ENCODE data around the gene ZNF883.

The ZNF883 gene

GRCh38 chr9:112925058-112925641 lies 86.8 kb downstream of the ZNF883 start:
- H3K9me3 Mint-ChIP-seq: no peaks in the 10 kb centered on the region
- H3K4me3 Mint-ChIP-seq: no peak overlapping the region
- peaks cover 60% of the 10 kb centered on the region for H3K27me3 Mint-ChIP-seq (ENCODE audit: low read depth, poor library complexity)
- peak; percentile 51 for TF ChIP-seq CTCF (IDR thresholded peaks at IDR 0.05)
- no peak overlapping the region for H3K27ac Mint-ChIP-seq
- no peaks in the 10 kb centered on the region for H3K36me3 Mint-ChIP-seq (ENCODE audit: low read depth)
- peak; percentile 15 for DNase-seq
- H3K4me1 Mint-ChIP-seq: peaks cover 4% of the 10 kb centered on the region

- peaks cover 84% of the 10 kb centered on the region for H3K27me3 Mint-ChIP-seq (ENCODE audit: low read depth, poor library complexity)
- H3K4me3 Mint-ChIP-seq: no peak overlapping the region
- DNase-seq: peak; percentile 8
- H3K27ac Mint-ChIP-seq: no peak overlapping the region
- H3K9me3 Mint-ChIP-seq: no peaks in the 10 kb centered on the region
- H3K36me3 Mint-ChIP-seq (ENCODE audit: low read depth): no peaks in the 10 kb centered on the region
- TF ChIP-seq CTCF (IDR thresholded peaks at IDR 0.05): peak; percentile 46
- peaks cover 4% of the 10 kb centered on the region for H3K4me1 Mint-ChIP-seq
These were observed 90.4 kb downstream of the ZNF883 start for GRCh38 chr9:112921549-112921948.

GRCh38 chr9:112917987-112918362 lies 94.0 kb downstream of the ZNF883 start:
- no peak for TF ChIP-seq CTCF (IDR thresholded peaks at IDR 0.05)
- peaks cover 93% of the 10 kb centered on the region for H3K27me3 Mint-ChIP-seq (ENCODE audit: low read depth, poor library complexity)
- no peaks in the 10 kb centered on the region for H3K36me3 Mint-ChIP-seq (ENCODE audit: low read depth)
- no peak overlapping the region for H3K27ac Mint-ChIP-seq
- no peak for DNase-seq
- no peak overlapping the region for H3K4me3 Mint-ChIP-seq
- peaks cover 1% of the 10 kb centered on the region for H3K9me3 Mint-ChIP-seq
- no peaks in the 10 kb centered on the region for H3K4me1 Mint-ChIP-seq

- DNase-seq: no peak
- no peak overlapping the region for H3K27ac Mint-ChIP-seq
- no peak overlapping the region for H3K4me3 Mint-ChIP-seq
- H3K36me3 Mint-ChIP-seq (ENCODE audit: low read depth): no peaks in the 10 kb centered on the region
- peaks cover 94% of the 10 kb centered on the region for H3K27me3 Mint-ChIP-seq (ENCODE audit: low read depth, poor library complexity)
- H3K4me1 Mint-ChIP-seq: no peaks in the 10 kb centered on the region
- TF ChIP-seq CTCF (IDR thresholded peaks at IDR 0.05): no peak
- H3K9me3 Mint-ChIP-seq: peaks cover 7% of the 10 kb centered on the region
These were observed 94.7 kb downstream of the ZNF883 start for GRCh38 chr9:112917047-112917986.

GRCh38 chr9:112914524-112914923 lies 97.5 kb downstream of the ZNF883 start:
- H3K27ac Mint-ChIP-seq: no peak overlapping the region
- H3K9me3 Mint-ChIP-seq: peaks cover 10% of the 10 kb centered on the region
- H3K36me3 Mint-ChIP-seq (ENCODE audit: low read depth): no peaks in the 10 kb centered on the region
- peaks cover 75% of the 10 kb centered on the region for H3K27me3 Mint-ChIP-seq (ENCODE audit: low read depth, poor library complexity)
- H3K4me1 Mint-ChIP-seq: no peaks in the 10 kb centered on the region
- H3K4me3 Mint-ChIP-seq: no peak overlapping the region
- no peak for TF ChIP-seq CTCF (IDR thresholded peaks at IDR 0.05)
- DNase-seq: no peak
